Measurements from ENCODE around the gene NOS3.
A peak's percentile ranks its signal among the peaks of the same experiment; 100 is the strongest.

The NOS3 gene

DNA sequence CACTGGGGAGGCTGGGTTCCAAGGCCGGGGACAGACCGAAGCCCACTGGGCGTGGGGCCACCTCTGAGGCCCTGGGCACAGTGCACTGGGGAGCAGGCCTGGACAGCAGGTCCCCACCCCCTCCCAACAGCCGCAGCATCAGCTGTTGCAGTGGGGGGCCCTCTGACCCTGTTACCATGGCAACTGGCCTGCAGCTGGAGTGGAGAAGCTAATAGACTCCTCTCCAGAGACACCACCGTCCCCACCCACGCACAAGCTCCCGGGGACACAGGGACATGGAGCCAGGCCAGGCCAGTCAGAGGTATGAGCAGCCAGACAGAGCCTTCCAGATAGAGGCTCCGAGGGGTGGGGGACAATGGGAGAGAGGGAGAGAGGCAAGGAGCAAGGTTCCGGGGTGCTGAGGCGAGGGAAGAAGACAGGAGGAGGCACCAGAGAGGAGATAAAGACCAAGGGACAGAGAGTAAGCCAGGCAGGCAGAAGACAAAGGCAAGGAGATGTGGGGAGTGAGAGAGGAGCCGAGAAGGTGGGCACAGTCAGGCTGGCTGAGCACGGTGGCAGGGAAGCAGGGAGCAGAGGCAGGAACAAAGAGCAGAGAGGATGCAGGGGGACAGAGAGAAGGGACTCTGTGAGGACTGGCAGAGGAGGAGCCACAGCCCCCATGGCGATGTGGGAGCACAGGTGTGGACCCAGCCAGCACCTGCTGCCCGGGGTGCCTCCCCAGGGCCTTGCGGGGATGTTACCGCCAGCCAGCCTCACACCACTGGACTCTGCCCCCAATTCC lies 19.4 kb upstream of the NOS3 start:
- Histone ChIP-seq H2AFZ (ENCODE audit: low read depth, low read length) (no peak overlapping the region), H3K4me1 (ENCODE audit: low read length) (peaks cover 17% of the 10 kb centered on the region), H3K9ac (ENCODE audit: low read length) (no peak overlapping the region), H3K79me2 (ENCODE audit: low read length) (no peaks in the 10 kb centered on the region), H3K4me2 (ENCODE audit: low read length) (no peak overlapping the region), H3K4me3 (ENCODE audit: low read length) (no peak overlapping the region), H3K36me3 (replicated peaks; ENCODE audit: low read depth, low read length) (no peaks in the 10 kb centered on the region), H3K9me3 (ENCODE audit: insufficient read depth, low read length) (no peaks in the 10 kb centered on the region), H4K20me1 (ENCODE audit: insufficient read depth, low read length) (no peaks in the 10 kb centered on the region; the same call in 1 of the 2 replicates), H3K27ac (ENCODE audit: low read length) (no peak overlapping the region), H3K27me3 (ENCODE audit: low read depth, low read length) (no peaks in the 10 kb centered on the region)
- TF ChIP-seq EZH2phosphoT487 (IDR thresholded peaks at IDR 0.05; ENCODE audit: low read depth) (no peak), CTCF (IDR thresholded peaks at IDR 0.05; ENCODE audit: low read depth, low read length) (no peak)

GRCh38 chr7:150972023-150972468 lies 18.8 kb upstream of the NOS3 start:
- Histone ChIP-seq H3K27me3 (ENCODE audit: low read depth, low read length) (no peaks in the 10 kb centered on the region), H3K4me2 (ENCODE audit: low read length) (no peak overlapping the region), H2AFZ (ENCODE audit: low read depth, low read length) (no peak overlapping the region), H3K9me3 (ENCODE audit: insufficient read depth, low read length) (no peaks in the 10 kb centered on the region), H4K20me1 (ENCODE audit: insufficient read depth, low read length) (no peaks in the 10 kb centered on the region; the same call in 1 of the 2 replicates), H3K4me3 (ENCODE audit: low read length) (no peak overlapping the region), H3K36me3 (replicated peaks; ENCODE audit: low read depth, low read length) (no peaks in the 10 kb centered on the region), H3K79me2 (ENCODE audit: low read length) (peaks cover 3% of the 10 kb centered on the region; the same call in 1 of the 2 replicates), H3K4me1 (ENCODE audit: low read length) (peaks cover 20% of the 10 kb centered on the region), H3K9ac (ENCODE audit: low read length) (no peak overlapping the region), H3K27ac (ENCODE audit: low read length) (no peak overlapping the region)
- TF ChIP-seq EZH2phosphoT487 (IDR thresholded peaks at IDR 0.05; ENCODE audit: low read depth) (no peak), CTCF (IDR thresholded peaks at IDR 0.05; ENCODE audit: low read depth, low read length) (no peak)

GRCh38 chr7:150972741-150973140 lies 18.1 kb upstream of the NOS3 start:
- TF ChIP-seq CTCF (IDR thresholded peaks at IDR 0.05; ENCODE audit: low read depth, low read length) (no peak), EZH2phosphoT487 (IDR thresholded peaks at IDR 0.05; ENCODE audit: low read depth) (no peak)
- H3K4me3 ChIP-seq (ENCODE audit: low read length): no peak overlapping the region
- no peak overlapping the region for H3K9ac ChIP-seq (ENCODE audit: low read length)
- peaks cover 22% of the 10 kb centered on the region for H3K4me1 ChIP-seq (ENCODE audit: low read length)
- no peaks in the 10 kb centered on the region for H3K36me3 ChIP-seq (replicated peaks; ENCODE audit: low read depth, low read length)
- no peak overlapping the region for H3K27ac ChIP-seq (ENCODE audit: low read length)
- H3K4me2 ChIP-seq (ENCODE audit: low read length): no peak overlapping the region
- no peaks in the 10 kb centered on the region for H3K9me3 ChIP-seq (ENCODE audit: insufficient read depth, low read length)
- H4K20me1 ChIP-seq (ENCODE audit: insufficient read depth, low read length): no peaks in the 10 kb centered on the region; the same call in 1 of the 2 replicates
- no peak overlapping the region for H2AFZ ChIP-seq (ENCODE audit: low read depth, low read length)
- peaks cover 4% of the 10 kb centered on the region; the same call in 1 of the 2 replicates for H3K79me2 ChIP-seq (ENCODE audit: low read length)
- no peaks in the 10 kb centered on the region for H3K27me3 ChIP-seq (ENCODE audit: low read depth, low read length)

- Histone ChIP-seq H4K20me1 (ENCODE audit: insufficient read depth, low read length) (no peaks in the 10 kb centered on the region; the same call in 1 of the 2 replicates), H3K4me2 (ENCODE audit: low read length) (peak overlapping the region; percentile 98), H3K4me3 (ENCODE audit: low read length) (peak overlapping the region; percentile 84), H3K36me3 (replicated peaks; ENCODE audit: low read depth, low read length) (no peaks in the 10 kb centered on the region), H3K79me2 (ENCODE audit: low read length) (peaks cover 4% of the 10 kb centered on the region; the same call in 1 of the 2 replicates), H3K27me3 (ENCODE audit: low read depth, low read length) (no peaks in the 10 kb centered on the region), H3K27ac (ENCODE audit: low read length) (no peak overlapping the region), H3K9ac (ENCODE audit: low read length) (peak overlapping the region; percentile 73; the same call in 1 of the 2 replicates), H3K9me3 (ENCODE audit: insufficient read depth, low read length) (no peaks in the 10 kb centered on the region), H2AFZ (ENCODE audit: low read depth, low read length) (no peak overlapping the region), H3K4me1 (ENCODE audit: low read length) (peaks cover 22% of the 10 kb centered on the region)
- TF ChIP-seq CTCF (IDR thresholded peaks at IDR 0.05; ENCODE audit: low read depth, low read length) (no peak), EZH2phosphoT487 (IDR thresholded peaks at IDR 0.05; ENCODE audit: low read depth) (no peak)
Measured at GRCh38 chr7:150973571-150974451, 17.0 kb upstream of the NOS3 start.

All from OCI-LY3 (cell line).